CD14-positive monocyte (primary cell): ENCODE results near the gene PHACTR2. TPM values are rescaled to one million over a fixed set of nuclear protein-coding genes. Genes with fewer than 3 reads are reported as not detected.

Experiments
- DNase-seq, 3 donors: peaks; one replicate each; pipeline ENCODE4 v3.0.0-alpha.2; 2011 to 2022
- H2AFZ ChIP-seq: 2 replicates; pipeline ENCODE4 v1.6.0; 2012; ENCODE audit warnings: mild to moderate bottlenecking, low read depth, low read length, inconsistent platforms; ENCODE audit not compliant: insufficient read depth, poor library complexity, severe bottlenecking
- H3K27ac ChIP-seq, 2 donors: 1 replicate in 1 of 2; 2 replicates in 1 of 2; pipeline ENCODE4 v1.5.1; 2012 to 2013; ENCODE audit warnings: low read length in 2 of 2, control low read depth in 1 of 2, inconsistent platforms in 1 of 2, low read depth in 1 of 2, mild to moderate bottlenecking in 1 of 2
- H3K27me3 ChIP-seq, 2 donors: one replicate each; pipeline versions ENCODE4 v1.6.0 to v1.6.1; 2011 to 2013; ENCODE audit warnings: low read length in 2 of 2; ENCODE audit not compliant: control insufficient read depth in 2 of 2, insufficient read depth in 2 of 2
- H3K36me3 ChIP-seq, 2 donors: replicated peaks in 1 of 2; 1 replicate in 1 of 2; 2 replicates in 1 of 2; pipeline versions ENCODE4 v1.5.1 to v1.6.1; 2012 to 2013; ENCODE audit warnings: low read length in 2 of 2, control low read depth in 1 of 2, inconsistent platforms in 1 of 2, mild to moderate bottlenecking in 1 of 2; ENCODE audit not compliant: insufficient read depth in 2 of 2, control insufficient read depth in 1 of 2
- H3K4me1 ChIP-seq, 2 donors: 1 replicate in 1 of 2; 2 replicates in 1 of 2; pipeline versions ENCODE4 v1.5.1 to v1.6.1; 2012 to 2013; ENCODE audit warnings: low read length in 2 of 2, control low read depth in 1 of 2, inconsistent platforms in 1 of 2, mild to moderate bottlenecking in 1 of 2, moderate library complexity in 1 of 2; ENCODE audit not compliant: insufficient read depth in 2 of 2, control insufficient read depth in 1 of 2
- H3K4me2 ChIP-seq: replicated peaks from 2 replicates; pipeline ENCODE3; 2012; ENCODE audit warnings: low read length, moderate library complexity, mild to moderate bottlenecking; ENCODE audit not compliant: poor library complexity, severe bottlenecking; ENCODE audit errors: extremely low read depth
- H3K4me3 ChIP-seq, 3 experiments: fragments of 200-600 bp in 1 of 3; sonication (generic) in 1 of 3; replicated peaks in 1 of 3; 1 replicate in 2 of 3; 2 replicates in 1 of 3; pipeline ENCODE4 v1.5.1; 2011 to 2013; ENCODE audit warnings: low read length in 3 of 3, mild to moderate bottlenecking in 3 of 3, control low read depth in 2 of 3, low read depth in 2 of 3, inconsistent platforms in 1 of 3, moderate library complexity in 1 of 3
- H3K79me2 ChIP-seq: 2 replicates; pipeline ENCODE4 v1.6.0; 2012; ENCODE audit warnings: mild to moderate bottlenecking, control low read depth, inconsistent platforms, low read length, moderate library complexity; ENCODE audit not compliant: insufficient read depth
- H3K9ac ChIP-seq: 2 replicates; pipeline ENCODE4 v1.6.0; 2017; ENCODE audit warnings: low read length, mild to moderate bottlenecking; ENCODE audit not compliant: insufficient read depth, poor library complexity, severe bottlenecking
- H3K9me3 ChIP-seq, 2 donors: replicated peaks in 1 of 2; 1 replicate in 1 of 2; 2 replicates in 1 of 2; pipeline versions ENCODE4 v1.5.1 to v1.6.1; 2012 to 2013; ENCODE audit warnings: low read length in 2 of 2, control low read depth in 1 of 2; ENCODE audit not compliant: control insufficient read depth in 1 of 2, insufficient read depth in 1 of 2
- H4K20me1 ChIP-seq: 2 replicates; pipeline ENCODE4 v1.6.0; 2012; ENCODE audit warnings: mild to moderate bottlenecking, low read length, control low read depth, moderate library complexity; ENCODE audit not compliant: insufficient read depth
- H3K27ac Mint-ChIP-seq, 7 donors: one replicate each; pipeline ENCODE4 v1.8.0; 2020; ENCODE audit warnings: mild to moderate bottlenecking in 7 of 7, mixed read lengths in 7 of 7, moderate library complexity in 6 of 7, inconsistent platforms in 2 of 7
- H3K27me3 Mint-ChIP-seq, 3 donors: one replicate each; pipeline ENCODE4 v1.8.0; 2021 to 2022; ENCODE audit warnings: low read depth in 3 of 3, mild to moderate bottlenecking in 3 of 3, mixed read lengths in 3 of 3, moderate library complexity in 3 of 3, inconsistent platforms in 1 of 3
- H3K36me3 Mint-ChIP-seq, 2 donors: one replicate each; pipeline ENCODE4 v1.8.0; 2020; ENCODE audit warnings: mixed read lengths in 2 of 2, inconsistent platforms in 1 of 2, mild to moderate bottlenecking in 1 of 2
- H3K4me1 Mint-ChIP-seq: one replicate; pipeline ENCODE4 v1.8.0; 2020; ENCODE audit warnings: mild to moderate bottlenecking, mixed read lengths
- H3K4me3 Mint-ChIP-seq, 2 donors: one replicate each; pipeline ENCODE4 v1.8.0; 2020; ENCODE audit warnings: mild to moderate bottlenecking in 2 of 2, mixed read lengths in 2 of 2, moderate library complexity in 1 of 2
- H3K9me3 Mint-ChIP-seq, 7 donors: one replicate each; pipeline ENCODE4 v1.8.0; 2020 to 2022; ENCODE audit warnings: mixed read lengths in 7 of 7, mild to moderate bottlenecking in 6 of 7, moderate library complexity in 6 of 7, inconsistent platforms in 2 of 7
- WGBS: methylation state at CpG from one replicate; pipeline ENCODE4 v1.1.5; 2013; ENCODE audit warnings: missing lambda C conversion rate; ENCODE audit not compliant: insufficient coverage; 5-methylcytosine and 5-hydroxymethylcytosine counted together
- intact Hi-C, 2 donors: fragments of 100-400 bp; cut with micrococcal nuclease; formaldehyde crosslinking; loops; one replicate each; pipeline versions ENCODE4 v1.15.0 to v1.15.1; 2023
- polyA plus RNA-seq, 3 donors: library from polyadenylated mRNA; depleted of rRNA in 1 of 3; unstranded in 2 of 3; stranded (reverse) in 1 of 3; fragments of 300-500 nt in 2 of 3; fragments of >200 nt in 1 of 3; fragmentation: Illumina TruSeq in 2 of 3; gene quantifications; 1 replicate in 2 of 3; 2 replicates in 1 of 3; pipeline ENCODE4 v1.2.3, GENCODE V29; 2012 to 2021
- TF ChIP-seq, protein P1 (sequence below): fragments of 200-600 bp; IDR thresholded peaks from one replicate; pipeline ENCODE4 v1.8.0; 2022; ENCODE audit warnings: antibody characterized with exemption, mild to moderate bottlenecking

Gene PHACTR2
- polyA plus RNA-seq, 3 donors, result 9.6 to 11.6 (median 11.2) TPM

DNA sequence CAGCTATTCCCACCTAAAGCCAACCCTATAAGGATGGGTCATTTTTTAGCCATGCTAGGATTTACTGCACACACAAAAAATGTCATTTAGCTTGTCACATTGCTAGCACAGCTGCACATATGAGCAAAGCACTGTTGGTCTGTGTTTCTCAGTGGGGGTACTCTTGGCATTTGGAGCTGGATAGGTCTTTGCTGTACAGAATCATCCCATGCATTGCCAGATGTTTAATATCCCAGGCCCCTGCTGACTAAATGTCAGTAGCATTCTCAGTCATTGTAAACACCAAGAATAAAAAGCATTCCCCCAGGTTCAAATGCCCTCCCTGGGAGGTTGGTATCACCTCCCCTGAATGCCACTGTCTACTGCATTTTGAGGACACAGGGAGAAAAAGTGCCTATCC lies 150.8 kb downstream of the PHACTR2 start:
- Histone ChIP-seq H3K9me3 (no peaks in the 10 kb centered on the region), H3K4me3 (no peak overlapping the region), H3K79me2 (no peaks in the 10 kb centered on the region), H3K4me1 (no peaks in the 10 kb centered on the region), H3K9ac (no peak overlapping the region), H3K27ac (no peak overlapping the region), H3K4me2 (no peak overlapping the region), H2AFZ (no peak overlapping the region), H3K27me3 (no peaks in the 10 kb centered on the region), H4K20me1 (no peaks in the 10 kb centered on the region), H3K36me3 (peaks cover 12 to 40% of the 10 kb centered on the region in 2 donors)
- TF ChIP-seq, protein P1, sequence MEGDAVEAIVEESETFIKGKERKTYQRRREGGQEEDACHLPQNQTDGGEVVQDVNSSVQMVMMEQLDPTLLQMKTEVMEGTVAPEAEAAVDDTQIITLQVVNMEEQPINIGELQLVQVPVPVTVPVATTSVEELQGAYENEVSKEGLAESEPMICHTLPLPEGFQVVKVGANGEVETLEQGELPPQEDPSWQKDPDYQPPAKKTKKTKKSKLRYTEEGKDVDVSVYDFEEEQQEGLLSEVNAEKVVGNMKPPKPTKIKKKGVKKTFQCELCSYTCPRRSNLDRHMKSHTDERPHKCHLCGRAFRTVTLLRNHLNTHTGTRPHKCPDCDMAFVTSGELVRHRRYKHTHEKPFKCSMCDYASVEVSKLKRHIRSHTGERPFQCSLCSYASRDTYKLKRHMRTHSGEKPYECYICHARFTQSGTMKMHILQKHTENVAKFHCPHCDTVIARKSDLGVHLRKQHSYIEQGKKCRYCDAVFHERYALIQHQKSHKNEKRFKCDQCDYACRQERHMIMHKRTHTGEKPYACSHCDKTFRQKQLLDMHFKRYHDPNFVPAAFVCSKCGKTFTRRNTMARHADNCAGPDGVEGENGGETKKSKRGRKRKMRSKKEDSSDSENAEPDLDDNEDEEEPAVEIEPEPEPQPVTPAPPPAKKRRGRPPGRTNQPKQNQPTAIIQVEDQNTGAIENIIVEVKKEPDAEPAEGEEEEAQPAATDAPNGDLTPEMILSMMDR, result no peak
- peaks cover 27 to 30% of the 10 kb centered on the region in 2 donors for H3K36me3 Mint-ChIP-seq
- H3K27me3 Mint-ChIP-seq, result peaks cover 0 to under 1% (median 0%) of the 10 kb centered on the region in 3 donors
- H3K9me3 Mint-ChIP-seq, result no peaks in the 10 kb centered on the region
- no peak for DNase-seq
- no peak overlapping the region for H3K27ac Mint-ChIP-seq
- no peak overlapping the region for H3K4me3 Mint-ChIP-seq
- intact Hi-C loops, result no loop called here
- H3K4me1 Mint-ChIP-seq, result no peaks in the 10 kb centered on the region

- H3K36me3 Mint-ChIP-seq, result peaks cover 0 to 3% of the 10 kb centered on the region in 2 donors
- TF ChIP-seq, protein P1, result no peak
- no peak overlapping the region for H3K27ac Mint-ChIP-seq
- Histone ChIP-seq H4K20me1 (no peaks in the 10 kb centered on the region), H3K9ac (no peak overlapping the region), H3K4me1 (no peaks in the 10 kb centered on the region), H2AFZ (no peak overlapping the region), H3K27me3 (no peaks in the 10 kb centered on the region), H3K36me3 (no peaks in the 10 kb centered on the region), H3K9me3 (no peaks in the 10 kb centered on the region), H3K79me2 (no peaks in the 10 kb centered on the region), H3K4me3 (no peak overlapping the region), H3K4me2 (no peak overlapping the region), H3K27ac (no peak overlapping the region)
- intact Hi-C loops, result no loop called here
- H3K27me3 Mint-ChIP-seq, result peaks cover 0 to 1% (median 1%) of the 10 kb centered on the region in 3 donors
- no peak overlapping the region for H3K4me3 Mint-ChIP-seq
- H3K9me3 Mint-ChIP-seq, result peaks cover 0 to 4% (median 2%) of the 10 kb centered on the region in 7 donors
- no peak for DNase-seq
- no peaks in the 10 kb centered on the region for H3K4me1 Mint-ChIP-seq
- WGBS, result 100% methylated on average over 1 of the region's 2 CpGs
These were observed 158.4 kb downstream of the PHACTR2 start for GRCh38 chr6:143836150-143836549.
